GM12874 (cell line): Measurements from ENCODE around the gene GPR55.

Experiments
- CTCF ChIP-seq: IDR thresholded peaks from 2 replicates; pipeline ENCODE4 v1.5.1; 2011; ENCODE audit warnings: low read depth, mild to moderate bottlenecking, control low read depth, low read length, moderate library complexity; ENCODE audit not compliant: insufficient read depth

The GPR55 gene

DNA sequence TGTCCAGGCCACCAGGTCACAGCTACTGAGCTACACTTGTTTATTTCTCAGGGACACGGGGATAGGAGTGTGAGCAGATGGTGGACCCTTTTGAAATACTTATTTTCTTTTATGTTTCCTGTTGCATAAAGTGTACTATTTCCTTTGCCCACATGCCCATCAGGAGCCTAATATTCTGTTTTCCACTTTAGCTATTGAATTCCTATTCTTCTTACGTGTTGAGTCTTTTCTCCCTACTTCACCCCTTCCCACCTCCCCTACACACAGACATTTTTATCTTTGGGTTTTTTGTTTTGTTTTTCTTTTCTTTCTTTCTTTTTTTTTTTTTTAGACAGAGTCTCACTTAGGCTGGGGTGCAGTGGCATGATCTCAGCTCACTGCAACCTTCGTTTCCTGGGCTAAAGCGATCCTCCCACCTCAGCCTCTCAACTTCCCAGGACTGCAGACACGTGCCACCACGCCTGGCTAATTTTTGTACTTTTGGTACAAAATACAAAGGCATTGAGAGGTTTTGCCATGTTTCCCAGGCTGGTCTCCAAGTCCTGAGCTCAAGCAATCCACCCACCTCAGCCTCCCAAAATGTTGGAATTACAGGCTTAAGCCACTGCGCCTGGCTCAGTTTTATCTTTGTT is 5.2 kb upstream of the GPR55 start:
- TF ChIP-seq CTCF, result no peak

DNA sequence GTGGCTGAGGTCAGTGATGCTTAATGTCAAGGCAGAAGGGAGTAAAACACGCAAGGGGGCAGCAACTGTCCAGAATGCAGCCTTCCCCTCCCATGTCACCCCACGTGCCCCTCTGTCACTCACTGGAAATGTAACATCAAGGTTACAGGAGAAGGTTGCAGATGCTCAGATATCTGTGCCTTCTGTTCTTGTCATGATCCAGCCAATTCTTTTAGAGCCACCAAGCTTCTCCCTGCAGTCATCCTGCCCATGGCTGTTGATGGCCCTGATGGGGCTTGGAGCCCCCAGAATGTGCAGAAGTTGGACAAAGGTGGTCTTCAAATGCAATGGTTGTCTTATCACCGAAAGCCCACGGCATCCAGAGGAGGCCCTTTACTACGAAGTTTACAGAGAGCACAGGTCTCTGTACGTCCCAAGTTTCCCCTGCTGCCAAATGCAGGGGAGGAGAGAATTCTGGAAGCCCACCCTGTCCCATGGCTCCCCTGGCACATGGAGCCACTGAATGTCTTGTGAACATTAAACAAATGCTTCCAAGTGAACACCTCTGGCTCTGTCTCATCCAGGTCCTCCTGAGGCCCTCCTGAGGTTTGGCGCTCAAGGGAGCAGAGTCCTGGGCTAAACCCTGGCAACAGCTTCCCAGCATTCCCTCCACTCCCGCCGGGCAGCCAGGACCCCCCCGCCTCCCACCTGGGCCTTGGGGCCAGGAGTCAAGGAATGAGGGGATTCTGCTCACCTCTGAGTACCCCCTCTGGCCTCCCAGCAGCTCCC is 4.5 kb upstream of the GPR55 start:
- no peak for TF ChIP-seq CTCF

DNA sequence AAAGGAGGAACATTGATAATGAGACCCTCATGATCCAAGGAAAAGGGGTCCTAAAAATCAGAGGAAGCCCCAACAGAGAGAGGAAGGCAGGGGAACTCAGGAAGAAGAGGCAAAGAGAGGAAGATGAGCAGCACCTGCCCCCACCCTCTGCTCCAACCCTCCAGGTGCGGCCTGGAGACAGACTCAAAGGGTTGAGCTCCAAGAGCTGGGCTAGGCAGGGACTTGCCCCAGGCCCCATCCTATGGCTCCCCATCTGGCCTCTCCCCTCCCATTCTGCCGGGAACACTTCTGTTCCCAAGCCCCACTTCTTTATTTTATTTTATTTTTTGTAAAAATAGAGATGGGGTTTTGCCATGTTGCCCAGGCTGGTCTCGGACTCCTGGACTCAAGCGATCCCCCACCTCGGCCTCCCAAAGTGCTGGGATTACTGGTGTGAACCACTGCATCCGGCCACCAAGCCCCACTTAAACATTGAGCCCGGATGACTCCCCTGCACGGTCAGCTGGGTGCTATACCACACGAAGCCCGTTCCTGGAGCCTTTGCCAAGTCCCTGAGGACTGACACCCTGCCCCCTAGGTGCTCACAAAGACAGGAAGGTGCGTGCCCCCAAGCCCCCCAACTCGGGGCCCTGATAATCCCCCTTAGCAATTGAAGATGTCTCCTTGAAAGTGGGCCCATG is 3.8 kb upstream of the GPR55 start:
- TF ChIP-seq CTCF, result no peak

DNA sequence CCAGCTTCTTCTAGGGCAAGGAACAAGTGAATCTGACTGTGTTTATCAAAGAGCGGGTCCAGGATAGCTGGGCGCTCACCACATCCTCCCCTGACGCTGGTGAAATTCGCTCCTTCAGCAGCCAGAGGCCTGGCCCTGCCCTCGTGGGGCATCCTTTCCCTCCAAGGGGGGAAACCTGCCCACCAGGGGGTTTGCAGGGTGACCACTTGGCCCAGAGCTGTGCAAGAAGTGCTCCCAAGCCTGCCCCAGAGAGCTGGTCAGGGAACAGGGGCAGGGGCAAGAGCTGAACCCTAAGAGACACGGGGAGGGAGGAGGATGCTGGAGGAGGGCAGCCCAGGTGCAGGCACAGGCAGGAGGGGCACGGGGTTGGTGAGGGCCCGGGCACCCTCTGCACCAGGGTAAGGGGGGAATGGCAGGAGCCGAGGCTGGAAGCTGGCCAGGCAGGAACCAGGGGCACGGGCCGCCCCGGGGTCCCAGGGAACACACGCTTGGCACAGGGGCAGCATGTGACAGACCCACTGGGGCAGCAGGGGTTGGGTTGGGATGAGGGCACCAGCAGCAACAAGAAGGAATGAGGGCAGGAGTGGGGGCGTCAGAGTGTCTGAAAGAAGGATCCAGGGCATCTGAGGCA is 2.8 kb upstream of the GPR55 start:
- no peak for TF ChIP-seq CTCF

DNA sequence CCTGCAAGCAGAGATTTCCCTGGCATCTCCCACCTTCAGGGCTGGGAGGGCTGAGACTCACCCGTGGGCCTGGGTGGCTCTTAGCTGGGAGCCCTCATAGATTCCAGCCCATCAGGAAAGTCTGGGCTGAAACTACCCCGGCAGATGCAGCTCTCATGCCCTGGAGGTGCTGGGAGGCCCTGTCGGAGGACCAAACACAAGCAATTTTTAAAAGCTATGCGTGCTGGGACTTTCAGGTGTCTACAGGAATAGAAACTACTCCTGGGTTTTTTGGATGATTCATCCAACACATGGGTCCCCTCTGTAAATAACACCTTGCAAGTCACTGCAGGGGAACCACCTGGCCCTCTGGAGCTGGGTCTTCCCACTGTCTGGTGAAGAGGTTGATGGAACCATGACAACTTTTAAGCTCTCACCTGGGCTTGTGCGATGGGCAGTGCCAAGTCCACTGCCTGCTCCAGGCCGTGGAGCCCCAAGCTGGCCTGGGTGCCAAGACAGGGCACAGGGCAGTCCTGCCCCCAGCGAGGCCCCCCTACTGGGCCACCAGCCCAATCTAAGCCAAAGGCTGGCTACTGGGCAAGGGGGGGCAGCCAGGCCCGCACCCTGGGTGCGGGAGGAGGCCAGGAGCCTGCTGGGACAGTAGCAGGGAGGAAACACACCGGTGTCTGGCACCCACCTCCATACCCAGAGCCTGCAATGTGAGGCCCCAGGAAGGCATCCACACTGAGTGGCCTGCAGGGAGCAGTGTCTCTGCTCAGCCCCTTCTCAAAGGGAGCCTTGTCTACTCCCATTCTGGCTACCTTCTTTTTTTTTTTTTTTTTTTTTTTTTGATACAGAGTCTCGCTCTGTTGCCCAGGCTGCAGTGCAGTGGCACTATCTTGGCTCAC is 1.1 kb upstream of the GPR55 start:
- peak; percentile 48 for TF ChIP-seq CTCF

DNA sequence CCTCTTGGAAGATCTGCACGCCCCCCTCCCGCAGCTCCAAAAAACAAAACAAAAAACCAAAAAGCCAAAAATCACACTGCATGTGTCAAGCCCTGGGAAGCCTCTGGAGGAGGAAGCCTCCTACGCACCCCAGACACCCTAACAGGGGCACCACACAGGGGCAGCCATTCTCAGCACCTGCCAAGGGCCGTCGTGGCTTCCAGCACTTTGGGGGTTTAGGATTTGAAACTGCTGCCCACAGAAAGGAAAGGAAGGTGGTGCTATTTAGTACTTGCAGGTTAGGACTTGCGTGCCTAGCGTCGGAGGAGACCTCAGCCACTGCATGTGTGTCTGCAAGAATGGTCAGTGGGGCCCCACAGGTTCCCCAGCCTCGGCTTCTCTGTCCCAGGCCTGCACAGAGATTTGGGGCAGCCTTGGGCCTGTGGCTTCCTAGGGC is 419 bp upstream of the GPR55 start:
- 0 out of 2 replicates have a peak, but pooled peaks have one; percentile 2 for TF ChIP-seq CTCF
